ENCODE measurements around the gene CYP27C1.
"Not testable (repeated sequence)": the region's sequence is repeated elsewhere in the genome, so short reads cannot be mapped to it uniquely, and the experiment has no call there.

Gene CYP27C1

DNA sequence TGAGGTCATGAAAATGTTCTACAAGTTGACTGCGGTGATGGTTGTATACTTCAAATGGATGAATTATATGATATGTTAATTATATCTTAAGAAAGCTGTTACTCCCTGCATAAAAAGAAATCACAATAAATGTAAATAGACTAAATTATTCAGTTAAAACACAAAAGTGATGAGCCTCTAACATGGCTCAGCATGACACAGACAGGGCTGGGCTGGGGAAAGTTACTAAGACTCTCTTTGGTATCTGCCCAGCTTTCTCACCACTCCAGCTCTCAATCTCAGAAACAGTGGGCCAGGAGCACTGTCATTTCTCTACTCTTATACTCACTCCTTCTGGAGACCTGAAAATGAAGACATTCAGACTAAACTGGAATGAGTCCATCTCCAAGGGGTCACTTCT, 3.5 kb downstream of the CYP27C1 start:
- Histone ChIP-seq H3K4me3 (ENCODE audit: low read length) (no peak overlapping the region), H3K79me2 (ENCODE audit: control insufficient read depth, low read length) (no peaks in the 10 kb centered on the region)
- TF ChIP-seq EZH2phosphoT487 (IDR thresholded peaks at IDR 0.05; ENCODE audit: borderline replicate concordance, low read length), result no peak
- TF ChIP-seq, protein P1, sequence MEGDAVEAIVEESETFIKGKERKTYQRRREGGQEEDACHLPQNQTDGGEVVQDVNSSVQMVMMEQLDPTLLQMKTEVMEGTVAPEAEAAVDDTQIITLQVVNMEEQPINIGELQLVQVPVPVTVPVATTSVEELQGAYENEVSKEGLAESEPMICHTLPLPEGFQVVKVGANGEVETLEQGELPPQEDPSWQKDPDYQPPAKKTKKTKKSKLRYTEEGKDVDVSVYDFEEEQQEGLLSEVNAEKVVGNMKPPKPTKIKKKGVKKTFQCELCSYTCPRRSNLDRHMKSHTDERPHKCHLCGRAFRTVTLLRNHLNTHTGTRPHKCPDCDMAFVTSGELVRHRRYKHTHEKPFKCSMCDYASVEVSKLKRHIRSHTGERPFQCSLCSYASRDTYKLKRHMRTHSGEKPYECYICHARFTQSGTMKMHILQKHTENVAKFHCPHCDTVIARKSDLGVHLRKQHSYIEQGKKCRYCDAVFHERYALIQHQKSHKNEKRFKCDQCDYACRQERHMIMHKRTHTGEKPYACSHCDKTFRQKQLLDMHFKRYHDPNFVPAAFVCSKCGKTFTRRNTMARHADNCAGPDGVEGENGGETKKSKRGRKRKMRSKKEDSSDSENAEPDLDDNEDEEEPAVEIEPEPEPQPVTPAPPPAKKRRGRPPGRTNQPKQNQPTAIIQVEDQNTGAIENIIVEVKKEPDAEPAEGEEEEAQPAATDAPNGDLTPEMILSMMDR (IDR thresholded peaks at IDR 0.05; ENCODE audit: low read depth, low read length, poor library complexity, severe bottlenecking), result no peak

DNA sequence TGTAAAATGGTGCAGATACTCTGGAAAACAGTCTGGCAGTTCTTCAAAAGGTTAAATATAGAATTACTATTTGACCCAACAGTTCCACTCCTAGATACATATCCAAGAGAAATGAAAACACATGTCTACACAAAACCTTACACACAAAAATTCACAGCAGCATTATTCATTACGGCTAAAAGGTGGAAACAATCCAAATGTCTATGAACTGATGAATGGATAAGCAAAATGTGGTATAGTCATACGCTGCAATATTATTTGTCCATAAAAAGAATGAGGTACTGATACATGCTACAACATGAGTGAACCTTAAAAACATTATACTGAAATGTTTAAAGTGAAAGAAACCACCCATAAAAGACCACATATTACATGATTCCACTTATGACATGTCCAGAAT, 4.0 kb downstream of the CYP27C1 start:
- H3K9me2 ChIP-seq (replicated peaks; ENCODE audit: control insufficient read depth, low read length), result no peaks in the 10 kb centered on the region
- H3K36me3 ChIP-seq (ENCODE audit: control insufficient read depth, low read length), result no peaks in the 10 kb centered on the region
- peaks cover 23% of the 10 kb centered on the region for H3K27me3 ChIP-seq (ENCODE audit: control insufficient read depth, low read length)
- H3K4me3 ChIP-seq (ENCODE audit: low read length), result no peak overlapping the region
- H3K9me3 ChIP-seq (ENCODE audit: control insufficient read depth, insufficient read depth, low read length), result peaks cover 10% of the 10 kb centered on the region
- H3K27ac ChIP-seq (ENCODE audit: low read depth, low read length), result no peak overlapping the region
- no peaks in the 10 kb centered on the region for H3F3A ChIP-seq (ENCODE audit: control insufficient read depth, insufficient read depth)
- no peaks in the 10 kb centered on the region for H3K79me2 ChIP-seq (ENCODE audit: control insufficient read depth, low read length)
- no peak overlapping the region for H3K4me2 ChIP-seq (ENCODE audit: low read length)
- no peaks in the 10 kb centered on the region for H3K4me1 ChIP-seq (ENCODE audit: control insufficient read depth, low read length)
- TF ChIP-seq, protein P1 (IDR thresholded peaks at IDR 0.05; ENCODE audit: low read depth, low read length, poor library complexity, severe bottlenecking), result no peak
- no peak for TF ChIP-seq EZH2phosphoT487 (IDR thresholded peaks at IDR 0.05; ENCODE audit: borderline replicate concordance, low read length)
- no peaks in the 10 kb centered on the region for H4K20me1 ChIP-seq (ENCODE audit: control insufficient read depth, insufficient read depth, low read depth, low read length)

More for the DNA sequence above, 3.5 kb downstream of the CYP27C1 start:
- Histone ChIP-seq H3K9me3 (ENCODE audit: control insufficient read depth, insufficient read depth, low read length) (peaks cover 10% of the 10 kb centered on the region), H3K27ac (ENCODE audit: low read depth, low read length) (no peak overlapping the region), H4K20me1 (ENCODE audit: control insufficient read depth, insufficient read depth, low read depth, low read length) (no peaks in the 10 kb centered on the region), H3K4me2 (ENCODE audit: low read length) (no peak overlapping the region), H3K4me1 (ENCODE audit: control insufficient read depth, low read length) (no peaks in the 10 kb centered on the region), H3K36me3 (ENCODE audit: control insufficient read depth, low read length) (no peaks in the 10 kb centered on the region), H3F3A (ENCODE audit: control insufficient read depth, insufficient read depth) (no peaks in the 10 kb centered on the region), H3K9me2 (replicated peaks; ENCODE audit: control insufficient read depth, low read length) (no peaks in the 10 kb centered on the region), H3K27me3 (ENCODE audit: control insufficient read depth, low read length) (peaks cover 23% of the 10 kb centered on the region)

DNA sequence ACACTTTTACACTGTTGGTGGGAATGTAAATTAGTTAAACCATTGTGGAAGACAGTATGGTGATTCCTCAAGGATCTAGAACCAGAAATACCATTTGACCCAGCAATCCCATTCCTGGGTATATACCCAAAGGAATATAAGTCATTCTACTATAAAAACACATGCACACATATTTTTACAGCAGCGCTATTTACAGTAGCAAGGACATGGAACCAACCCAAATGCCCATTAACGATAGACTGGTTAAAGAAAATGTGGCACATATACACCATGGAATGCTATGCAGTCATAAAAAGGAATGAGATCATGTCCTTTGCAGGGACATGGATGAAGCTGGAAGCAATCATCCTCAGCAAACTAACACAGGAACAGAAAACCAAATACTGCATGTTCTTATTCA, 5.9 kb downstream of the CYP27C1 start:
- not testable (repeated sequence) for H3K9me2 ChIP-seq (replicated peaks; ENCODE audit: control insufficient read depth, low read length); H3K4me2 ChIP-seq (ENCODE audit: low read length); H4K20me1 ChIP-seq (ENCODE audit: control insufficient read depth, insufficient read depth, low read depth, low read length); H3K36me3 ChIP-seq (ENCODE audit: control insufficient read depth, low read length); H3K9me3 ChIP-seq (ENCODE audit: control insufficient read depth, insufficient read depth, low read length); H3K4me1 ChIP-seq (ENCODE audit: control insufficient read depth, low read length); H3F3A ChIP-seq (ENCODE audit: control insufficient read depth, insufficient read depth); H3K27ac ChIP-seq (ENCODE audit: low read depth, low read length); H3K4me3 ChIP-seq (ENCODE audit: low read length); H3K79me2 ChIP-seq (ENCODE audit: control insufficient read depth, low read length)
- peaks cover 16% of the 10 kb centered on the region for H3K27me3 ChIP-seq (ENCODE audit: control insufficient read depth, low read length)

DNA sequence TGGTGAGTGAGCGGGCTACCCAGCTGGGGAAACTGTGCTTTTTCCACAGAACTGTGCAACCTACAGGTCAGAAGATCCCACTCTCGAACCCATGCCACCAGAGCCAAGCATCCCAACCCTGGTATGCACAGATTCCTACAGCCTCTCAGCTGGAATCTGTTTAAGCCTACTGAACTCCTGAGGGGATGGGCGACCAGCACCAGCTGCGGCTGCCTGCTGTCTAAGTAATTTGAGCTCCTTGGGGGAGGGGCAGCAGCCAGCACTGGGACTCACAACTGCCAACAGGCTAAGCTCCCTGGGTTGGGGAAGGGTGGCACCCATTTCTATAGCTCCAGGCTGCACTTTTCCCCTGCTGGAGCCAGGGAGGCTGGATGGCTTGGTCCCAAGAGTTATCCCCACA, 11.8 kb downstream of the CYP27C1 start:
- no peaks in the 10 kb centered on the region for H3F3A ChIP-seq (ENCODE audit: control insufficient read depth, insufficient read depth)
- no peaks in the 10 kb centered on the region for H3K36me3 ChIP-seq (ENCODE audit: control insufficient read depth, low read length)
- TF ChIP-seq EZH2phosphoT487 (IDR thresholded peaks at IDR 0.05; ENCODE audit: borderline replicate concordance, low read length), result no peak
- TF ChIP-seq, protein P1 (IDR thresholded peaks at IDR 0.05; ENCODE audit: low read depth, low read length, poor library complexity, severe bottlenecking), result no peak
- H3K4me2 ChIP-seq (ENCODE audit: low read length), result no peak overlapping the region
- no peaks in the 10 kb centered on the region for H4K20me1 ChIP-seq (ENCODE audit: control insufficient read depth, insufficient read depth, low read depth, low read length)
- no peak overlapping the region for H3K27ac ChIP-seq (ENCODE audit: low read depth, low read length)
- no peak overlapping the region for H3K4me3 ChIP-seq (ENCODE audit: low read length)
- H3K9me3 ChIP-seq (ENCODE audit: control insufficient read depth, insufficient read depth, low read length), result peaks cover 4% of the 10 kb centered on the region; the same call in 1 of the 2 replicates
- no peaks in the 10 kb centered on the region for H3K27me3 ChIP-seq (ENCODE audit: control insufficient read depth, low read length)
- H3K9me2 ChIP-seq (replicated peaks; ENCODE audit: control insufficient read depth, low read length), result no peaks in the 10 kb centered on the region
- no peaks in the 10 kb centered on the region for H3K4me1 ChIP-seq (ENCODE audit: control insufficient read depth, low read length)
- H3K79me2 ChIP-seq (ENCODE audit: control insufficient read depth, low read length), result no peaks in the 10 kb centered on the region
